GM12891 (cell line): ENCODE data around the gene GPR101.

Experiments
- PAX5 ChIP-seq: IDR thresholded peaks from 2 replicates; pipeline ENCODE4 v1.6.1; 2011; ENCODE audit warnings: low read length, moderate library complexity, mild to moderate bottlenecking; ENCODE audit not compliant: insufficient read depth, severe bottlenecking
- POLR2A ChIP-seq: IDR thresholded peaks from 2 replicates; pipeline ENCODE4 v1.6.1; 2011; ENCODE audit warnings: low read depth, low read length, control low read depth
- POLR2AphosphoS5 ChIP-seq: IDR thresholded peaks from 2 replicates; pipeline ENCODE4 v1.6.1; 2011; ENCODE audit warnings: low read depth, low read length, control low read depth
- POU2F2 ChIP-seq: IDR thresholded peaks from 2 replicates; pipeline ENCODE4 v1.6.1; 2011; ENCODE audit warnings: low read depth, mild to moderate bottlenecking, control low read depth, low read length, moderate library complexity
- SPI1 ChIP-seq: IDR thresholded peaks from 2 replicates; pipeline ENCODE4 v1.6.1; 2011; ENCODE audit warnings: low read depth, low read length, control low read depth
- TAF1 ChIP-seq: IDR thresholded peaks from 2 replicates; pipeline ENCODE4 v1.6.1; 2011; ENCODE audit warnings: low read depth, low read length, control low read depth

GRCh38 chrX:137043736-137044135 is 9.9 kb upstream of the GPR101 start:
- TF ChIP-seq POLR2A (no peak), POLR2AphosphoS5 (no peak), SPI1 (no peak), PAX5 (no peak), TAF1 (no peak), POU2F2 (no peak)
